GM10248 (cell line): ENCODE results near the gene SLC25A42.

ENCODE experiments used
- CTCF ChIA-PET: fragments of 300-600 bp; sonication (Branson Sonifier 250); formaldehyde crosslinking; extraction: SDS; loops from one replicate; lab custom pipeline; 2021; ENCODE audit warnings: antibody characterized with exemption; lab: Yijun Ruan, JAX
- POLR2A ChIA-PET: fragments of 350-650 bp; sonication (Branson Sonifier 250); formaldehyde crosslinking; extraction: SDS; loops from one replicate; lab custom pipeline; 2020; ENCODE audit warnings: antibody characterized with exemption; lab: Yijun Ruan, JAX
- DNase-seq: peaks from one replicate; pipeline ENCODE4 v3.0.0; 2012; ENCODE audit errors: extremely low spot score
- CTCF ChIP-seq: IDR thresholded peaks from 2 replicates; pipeline ENCODE4 v1.5.1; 2012; ENCODE audit warnings: mild to moderate bottlenecking, low read depth; ENCODE audit errors: extremely low read depth, missing control alignments, control extremely low read depth

SLC25A42 gene

GRCh38 chr19:19059018-19059836, 4.6 kb upstream of the SLC25A42 start:
- ChIA-PET POLR2A (interaction anchor here (0.5 kb wide), 1 partner anchor 12 kb away, joined by 5 read pairs; no protein-coding TSS in a partner anchor), CTCF (no interaction called here)
- DNase-seq: no peak
- TF ChIP-seq CTCF: no peak

GRCh38 chr19:19059837-19060611, 3.8 kb upstream of the SLC25A42 start:
- POLR2A ChIA-PET: interaction anchor here (0.5 to 1.0 kb wide), 2 partner anchors 11 to 141 kb away, joined by 3 to 5 read pairs; partner anchors contain the start of genes COPE and DDX49
- CTCF ChIA-PET: no interaction called here
- TF ChIP-seq CTCF: no peak
- no peak for DNase-seq

- TF ChIP-seq CTCF: no peak
- ChIA-PET POLR2A (no interaction called here), CTCF (interaction anchor here (3.4 kb wide), 1 partner anchor 8 kb away, joined by 23 read pairs; no protein-coding TSS in a partner anchor)
- DNase-seq: no peak
These were observed 2.3 kb upstream of the SLC25A42 start for GRCh38 chr19:19061506-19061905.

GRCh38 chr19:19062454-19063182, 1.2 kb upstream of the SLC25A42 start:
- POLR2A ChIA-PET: no interaction called here
- CTCF ChIA-PET: interaction anchor here (0.6 to 3.4 kb wide), 5 partner anchors 9 to 112 kb away, joined by 3 to 23 read pairs (median 4); no protein-coding TSS in a partner anchor
- no peak for TF ChIP-seq CTCF
- no peak for DNase-seq

- CTCF ChIA-PET: interaction anchor here (1.0 to 3.4 kb wide), 5 partner anchors 11 to 110 kb away, joined by 3 to 23 read pairs (median 4); no protein-coding TSS in a partner anchor
These were observed 416 bp downstream of the SLC25A42 start for GRCh38 chr19:19064098-19064722.

More at GRCh38 chr19:19064098-19064722, 416 bp downstream of the SLC25A42 start:
- peak; percentile 25 for TF ChIP-seq CTCF
- POLR2A ChIA-PET: interaction anchor here (0.6 kb wide), 1 partner anchor 801 kb away, joined by 3 read pairs; the partner anchor contains the start of gene ZNF253
- no peak for DNase-seq
